ENCODE measurements around the gene PDS5B.

- no peak for TF ChIP-seq EZH2phosphoT487 (IDR thresholded peaks at IDR 0.05; ENCODE audit: low read depth, severe bottlenecking, unreplicated experiment)
- TF ChIP-seq, protein P1, sequence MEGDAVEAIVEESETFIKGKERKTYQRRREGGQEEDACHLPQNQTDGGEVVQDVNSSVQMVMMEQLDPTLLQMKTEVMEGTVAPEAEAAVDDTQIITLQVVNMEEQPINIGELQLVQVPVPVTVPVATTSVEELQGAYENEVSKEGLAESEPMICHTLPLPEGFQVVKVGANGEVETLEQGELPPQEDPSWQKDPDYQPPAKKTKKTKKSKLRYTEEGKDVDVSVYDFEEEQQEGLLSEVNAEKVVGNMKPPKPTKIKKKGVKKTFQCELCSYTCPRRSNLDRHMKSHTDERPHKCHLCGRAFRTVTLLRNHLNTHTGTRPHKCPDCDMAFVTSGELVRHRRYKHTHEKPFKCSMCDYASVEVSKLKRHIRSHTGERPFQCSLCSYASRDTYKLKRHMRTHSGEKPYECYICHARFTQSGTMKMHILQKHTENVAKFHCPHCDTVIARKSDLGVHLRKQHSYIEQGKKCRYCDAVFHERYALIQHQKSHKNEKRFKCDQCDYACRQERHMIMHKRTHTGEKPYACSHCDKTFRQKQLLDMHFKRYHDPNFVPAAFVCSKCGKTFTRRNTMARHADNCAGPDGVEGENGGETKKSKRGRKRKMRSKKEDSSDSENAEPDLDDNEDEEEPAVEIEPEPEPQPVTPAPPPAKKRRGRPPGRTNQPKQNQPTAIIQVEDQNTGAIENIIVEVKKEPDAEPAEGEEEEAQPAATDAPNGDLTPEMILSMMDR (IDR thresholded peaks at IDR 0.05; ENCODE audit: poor library complexity), result no peak
- no peak for TF ChIP-seq EZH2 (IDR thresholded peaks at IDR 0.05; ENCODE audit: borderline replicate concordance)
Observed at GRCh38 chr13:32811297-32811800, 225.1 kb downstream of the PDS5B start.
